Panc1 (cell line): ENCODE data around the gene PPP1R18. TPM values are rescaled to one million over a fixed set of nuclear protein-coding genes. Genes with fewer than 3 reads are reported as not detected.

ENCODE experiments used
- ATAC-seq: fragments of 200-7000 bp; cut with Tn5 transposase; 2 replicates; pipeline ENCODE4 v1.9.1; 2020; ENCODE audit warnings: mild to moderate bottlenecking, moderate library complexity
- BruUV-seq: library from RNA; stranded (reverse); fragments of 400-500 nt; replicated peaks from 2 replicates; lab custom pipeline; 2021; lab: Mats Ljungman, UMichigan
- CTCF ChIA-PET: fragments of 300-600 bp; sonication (Branson Sonifier 250); formaldehyde crosslinking; loops from one replicate; lab custom pipeline; 2022; ENCODE audit warnings: antibody characterized with exemption; lab: Charles Lee
- POLR2A ChIA-PET: fragments of 300-600 bp; sonication (Branson Sonifier 250); formaldehyde crosslinking; loops from one replicate; lab custom pipeline; 2022; ENCODE audit warnings: antibody characterized with exemption; lab: Charles Lee
- DNase-seq: peaks from one replicate; pipeline ENCODE4 v3.0.0-alpha.2; 2010; ENCODE audit warnings: low read depth, low spot score
- H3K27ac ChIP-seq: 2 replicates; pipeline ENCODE4 v1.5.1; 2011; ENCODE audit warnings: mild to moderate bottlenecking, low read length, inconsistent platforms
- H3K27me3 ChIP-seq: fragments of 200-500 bp; sonication (Bioruptor generic); 2 replicates; pipeline ENCODE4 v1.6.0; 2014; ENCODE audit warnings: low read length, inconsistent platforms; ENCODE audit not compliant: control insufficient read depth, insufficient read depth
- H3K36me3 ChIP-seq: fragments of 200-500 bp; sonication (Bioruptor generic); 2 replicates; pipeline ENCODE4 v1.5.1; 2014; ENCODE audit warnings: inconsistent platforms, mild to moderate bottlenecking, low read length, moderate library complexity; ENCODE audit not compliant: control insufficient read depth, insufficient read depth
- H3K4me1 ChIP-seq: 2 replicates; pipeline ENCODE4 v1.5.1; 2011; ENCODE audit warnings: inconsistent platforms, mild to moderate bottlenecking, low read length, moderate library complexity; ENCODE audit not compliant: control insufficient read depth, insufficient read depth
- H3K4me3 ChIP-seq, 2 experiments: 2 replicates each; pipeline ENCODE4 v1.5.1; 2011 to 2012; ENCODE audit warnings: low read depth in 2 of 2, low read length in 2 of 2, mild to moderate bottlenecking in 2 of 2, inconsistent platforms in 1 of 2, moderate library complexity in 1 of 2
- H3K9me3 ChIP-seq: fragments of 200-500 bp; sonication (Bioruptor generic); 2 replicates; pipeline ENCODE4 v1.5.1; 2014; ENCODE audit warnings: low read depth, mild to moderate bottlenecking, inconsistent platforms, low read length, moderate library complexity; ENCODE audit not compliant: control insufficient read depth, insufficient read depth
- POLR2AphosphoS5 ChIP-seq: IDR thresholded peaks from 2 replicates; pipeline ENCODE4 v1.6.1; 2012; ENCODE audit warnings: mild to moderate bottlenecking, low read depth, low read length, moderate library complexity
- REST ChIP-seq, 2 experiments: IDR thresholded peaks; 2 replicates each; pipeline ENCODE4 v1.6.1; 2011 to 2012; ENCODE audit warnings: low read depth in 2 of 2, control low read depth in 1 of 2, low read length in 1 of 2, mild to moderate bottlenecking in 1 of 2, moderate library complexity in 1 of 2; ENCODE audit not compliant: insufficient read depth in 1 of 2
- SIN3A ChIP-seq: IDR thresholded peaks from 2 replicates; pipeline ENCODE4 v1.6.1; 2012; ENCODE audit warnings: low read depth, mild to moderate bottlenecking, low read length, moderate library complexity, borderline replicate concordance; ENCODE audit not compliant: insufficient read depth
- TCF7L2 ChIP-seq: IDR thresholded peaks from 2 replicates; pipeline ENCODE4 v1.6.1; 2011; ENCODE audit warnings: mild to moderate bottlenecking, low read depth, low read length, inconsistent platforms
- in situ Hi-C: cut with HindIII; loops from 2 replicates; pipeline ENCODE4 v1.10.0; 2016; ENCODE audit warnings: low sequenced_read_pairs, low pct_unique_long_range_greater_than_20kb
- intact Hi-C: fragments of 100-400 bp; cut with micrococcal nuclease; formaldehyde crosslinking; loops from one replicate; pipeline ENCODE4 v1.10.0; 2022; ENCODE audit not compliant: unreplicated experiment
- total RNA-seq: library from RNA; stranded (reverse); gene quantifications from one replicate; pipeline ENCODE4 v1.2.1, GENCODE V29; 2021; ENCODE audit not compliant: unreplicated experiment
- TF ChIP-seq, protein P1 (sequence below): fragments of 450-650 bp; IDR thresholded peaks from 2 replicates; pipeline ENCODE4 v1.5.1; 2017; ENCODE audit warnings: mild to moderate bottlenecking

PPP1R18 gene
- total RNA-seq, 1 experiment from 2014 or later = 55.3 TPM

GRCh38 chr6:30678964-30679726 is 7.3 kb downstream of the PPP1R18 start:
- intact Hi-C loops = loop anchor here (5.0 kb wide), 1 partner anchor 198 kb away; no protein-coding TSS in a partner anchor
- Histone ChIP-seq H3K36me3 (0 out of 2 replicates have a peak, but pooled peaks cover 2% of the 10 kb centered on the region), H3K27me3 (no peaks in the 10 kb centered on the region), H3K4me1 (peaks cover 19% of the 10 kb centered on the region), H3K9me3 (no peaks in the 10 kb centered on the region), H3K27ac (peak overlapping the region; percentile 64), H3K4me3 (peak overlapping the region; percentile 1 to 45; a peak in 3 of 4 replicates)
- ATAC-seq (peak; percentile 78), DNase-seq (no peak)
- in situ Hi-C loops = no loop called here
- TF ChIP-seq POLR2AphosphoS5 = no peak; the same call in 1 of the 2 replicates
- no peak for TF ChIP-seq SIN3A
- TF ChIP-seq, protein P1, sequence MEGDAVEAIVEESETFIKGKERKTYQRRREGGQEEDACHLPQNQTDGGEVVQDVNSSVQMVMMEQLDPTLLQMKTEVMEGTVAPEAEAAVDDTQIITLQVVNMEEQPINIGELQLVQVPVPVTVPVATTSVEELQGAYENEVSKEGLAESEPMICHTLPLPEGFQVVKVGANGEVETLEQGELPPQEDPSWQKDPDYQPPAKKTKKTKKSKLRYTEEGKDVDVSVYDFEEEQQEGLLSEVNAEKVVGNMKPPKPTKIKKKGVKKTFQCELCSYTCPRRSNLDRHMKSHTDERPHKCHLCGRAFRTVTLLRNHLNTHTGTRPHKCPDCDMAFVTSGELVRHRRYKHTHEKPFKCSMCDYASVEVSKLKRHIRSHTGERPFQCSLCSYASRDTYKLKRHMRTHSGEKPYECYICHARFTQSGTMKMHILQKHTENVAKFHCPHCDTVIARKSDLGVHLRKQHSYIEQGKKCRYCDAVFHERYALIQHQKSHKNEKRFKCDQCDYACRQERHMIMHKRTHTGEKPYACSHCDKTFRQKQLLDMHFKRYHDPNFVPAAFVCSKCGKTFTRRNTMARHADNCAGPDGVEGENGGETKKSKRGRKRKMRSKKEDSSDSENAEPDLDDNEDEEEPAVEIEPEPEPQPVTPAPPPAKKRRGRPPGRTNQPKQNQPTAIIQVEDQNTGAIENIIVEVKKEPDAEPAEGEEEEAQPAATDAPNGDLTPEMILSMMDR = peak; percentile 98
- ChIA-PET POLR2A (interaction anchor here (0.6 to 0.7 kb wide), 3 partner anchors 47 to 973 kb away, joined by 3 to 10 read pairs (median 5); partner anchors contain the start of gene BAG6), CTCF (interaction anchor here (0.6 to 1.3 kb wide), 9 partner anchors 9 to 82 kb away, joined by 3 to 11 read pairs (median 4); no protein-coding TSS in a partner anchor)
- no TSS peak for BruUV-seq

DNA sequence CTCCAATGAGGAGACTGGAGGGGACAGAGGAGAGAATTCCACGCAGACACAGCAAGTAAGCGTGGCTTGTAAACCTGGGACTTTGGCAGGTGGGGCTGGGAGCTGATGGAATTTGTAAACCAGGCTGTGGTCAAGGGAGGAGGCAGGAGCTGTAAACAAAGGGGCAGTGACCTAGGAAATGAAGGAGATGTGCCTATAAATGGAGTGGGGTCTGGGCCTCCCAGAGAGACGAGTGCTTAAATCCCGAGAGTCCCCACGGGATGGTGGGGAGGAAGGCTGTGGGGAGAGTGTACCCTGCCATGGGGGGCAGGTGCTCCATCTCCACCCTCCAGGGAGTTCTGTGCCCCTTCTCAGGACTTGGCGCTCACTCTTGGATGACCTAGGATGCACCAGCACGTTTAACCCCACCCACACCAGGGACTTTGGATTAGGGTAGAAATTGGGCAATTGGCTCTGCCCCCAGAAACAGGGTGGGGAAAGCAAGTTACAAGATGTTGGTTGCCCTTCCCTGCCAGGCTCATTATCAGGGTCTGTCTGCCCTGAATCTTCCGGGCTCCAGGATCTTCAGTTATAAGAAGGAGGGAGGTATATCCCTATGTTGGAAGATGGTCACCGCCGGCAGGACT is 9.7 kb downstream of the PPP1R18 start:
- in situ Hi-C loops (no loop called here), intact Hi-C loops (loop anchor here (5.0 kb wide), 1 partner anchor 201 kb away; no protein-coding TSS in a partner anchor)
- POLR2A ChIA-PET = no interaction called here
- H3K27me3 ChIP-seq = no peaks in the 10 kb centered on the region
- DNase-seq (no peak), ATAC-seq (no peak)
- H3K27ac ChIP-seq = no peak overlapping the region
- peaks cover 11% of the 10 kb centered on the region for H3K4me1 ChIP-seq
- CTCF ChIA-PET = interaction anchor here (0.7 to 0.9 kb wide), 2 partner anchors 51 to 530 kb away, joined by 3 read pairs; no protein-coding TSS in a partner anchor
- TSS peak; percentile 59 for BruUV-seq
- no peak for TF ChIP-seq REST (IDR thresholded peaks at IDR 0.05; ENCODE audit: insufficient read depth in 1 of 2, low read depth in 2 of 2, low read length in 1 of 2)
- TF ChIP-seq SIN3A = no peak
- TF ChIP-seq POLR2AphosphoS5 = no peak
- TF ChIP-seq, protein P1 = no peak
- TF ChIP-seq TCF7L2 = no peak
- H3K4me3 ChIP-seq = no peak overlapping the region
- 0 out of 2 replicates have a peak, but pooled peaks cover 2% of the 10 kb centered on the region for H3K36me3 ChIP-seq
- no peaks in the 10 kb centered on the region for H3K9me3 ChIP-seq
